LNCAP (cell line): ENCODE measurements around the gene PEG3.

Experiments
- CTCF ChIP-seq: fragments of 450-650 bp; IDR thresholded peaks from 2 replicates; pipeline ENCODE4 v1.5.1; 2017; ENCODE audit warnings: mild to moderate bottlenecking

The PEG3 gene

DNA sequence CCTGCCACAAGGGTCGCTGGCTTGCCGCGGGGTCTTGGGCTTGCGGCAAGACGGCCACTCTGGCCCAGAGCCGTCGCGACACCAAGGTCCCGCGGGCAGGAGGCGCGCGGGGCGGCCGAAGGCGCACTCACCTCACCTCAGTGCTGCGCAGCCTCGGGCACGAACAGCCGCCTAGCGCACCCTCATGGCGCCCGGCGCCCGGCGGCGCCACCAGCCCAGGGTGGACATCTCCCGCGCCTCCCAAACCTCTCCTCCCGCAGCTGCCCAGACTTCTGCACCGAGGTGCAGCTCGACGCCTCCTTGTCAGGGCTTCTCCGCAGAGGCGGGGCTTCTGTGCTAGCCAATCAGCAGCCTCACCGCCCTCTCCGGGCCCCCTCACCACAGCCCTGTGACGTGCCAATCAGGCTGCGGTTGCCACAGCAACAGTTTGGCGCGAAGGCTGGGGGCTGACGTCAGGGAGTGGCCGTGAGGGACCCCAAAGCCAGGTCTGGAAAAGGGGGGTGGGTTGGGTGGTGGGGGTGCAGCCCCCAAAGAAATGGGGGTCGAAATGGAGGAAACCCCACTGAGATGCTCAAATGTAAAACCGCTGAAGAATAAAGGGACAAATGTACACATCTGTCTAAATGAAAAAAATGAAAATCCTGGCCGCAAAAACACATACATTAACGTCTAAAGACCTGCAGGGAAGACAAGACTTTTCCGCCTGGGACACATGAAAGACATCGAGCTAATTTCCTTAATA lies at the start of gene PEG3, which contains the start of gene ZIM2:
TSS of gene PEG3 (minus strand) at position 276 of the 742 bp plus-strand sequence. CDS start 16,071 bp downstream, outside the sequence.
TSS of gene ZIM2 (minus strand) at position 276 of the 742 bp plus-strand sequence. CDS start 16,449 bp downstream, outside the sequence.
- no peak for TF ChIP-seq CTCF

GRCh38 chr19:56885173-56885985 lies 44.9 kb upstream of the PEG3 start:
- no peak for TF ChIP-seq CTCF

GRCh38 chr19:56884441-56884840 lies 43.9 kb upstream of the PEG3 start:
- TF ChIP-seq CTCF: no peak

DNA sequence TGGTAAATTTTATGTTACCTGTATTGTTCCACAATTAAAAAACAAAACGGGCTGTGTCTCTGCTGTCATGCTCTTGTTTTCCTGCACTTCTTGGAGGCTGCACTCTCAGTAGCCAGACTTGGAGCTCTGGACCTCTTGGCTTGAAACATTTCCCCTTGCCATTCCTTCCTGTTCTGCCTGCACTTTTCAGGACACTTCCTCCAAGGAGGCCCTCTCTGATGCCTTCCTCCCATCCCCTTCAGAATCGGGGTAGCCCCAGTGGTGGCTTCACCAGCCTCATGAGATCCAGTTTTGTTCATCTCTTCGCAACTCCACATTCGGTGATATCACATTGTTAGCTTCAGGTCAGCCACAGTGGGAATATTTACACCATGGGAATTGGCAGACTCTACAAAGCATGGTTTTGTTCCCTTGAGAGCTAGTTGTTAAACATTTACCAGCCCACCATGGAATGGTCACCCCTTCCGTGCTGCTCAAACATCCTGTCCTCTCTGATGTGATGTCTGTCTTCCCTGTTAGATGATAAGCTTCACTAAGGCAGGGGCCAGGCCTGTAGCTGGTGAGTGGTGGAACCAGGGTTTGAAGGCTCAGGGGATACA lies 40.2 kb upstream of the PEG3 start:
- TF ChIP-seq CTCF: no peak

DNA sequence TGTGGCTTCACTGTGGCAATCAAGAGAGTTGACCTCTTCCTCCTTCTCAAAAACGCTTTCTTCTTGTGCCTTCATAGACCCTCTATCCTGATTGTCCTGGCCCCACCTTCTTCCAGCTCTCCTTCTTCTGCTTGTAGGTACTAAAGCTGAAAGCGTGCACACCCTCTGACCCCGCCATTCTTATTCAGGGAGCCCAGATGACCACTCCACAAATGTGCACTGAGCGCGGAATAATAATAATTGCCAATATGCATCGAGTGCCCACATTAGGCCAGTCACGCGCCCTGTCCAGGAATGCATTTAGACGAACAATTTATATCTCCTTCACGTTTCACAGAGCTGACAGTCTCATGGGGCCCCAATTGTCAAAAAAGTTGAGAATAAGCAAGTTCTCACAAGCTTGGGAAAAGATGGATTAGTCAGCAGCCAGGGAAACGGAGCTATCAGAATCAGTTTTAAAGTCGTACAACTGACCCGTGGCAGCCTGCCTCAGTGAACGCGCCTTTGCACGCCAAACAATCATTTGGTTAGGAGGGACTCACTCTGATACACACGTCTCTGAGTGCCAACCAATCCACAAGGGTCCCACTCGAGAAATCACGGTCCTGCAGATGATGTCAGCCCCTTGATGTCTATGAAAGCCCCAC lies 36.7 kb upstream of the PEG3 start:
- TF ChIP-seq CTCF: no peak

DNA sequence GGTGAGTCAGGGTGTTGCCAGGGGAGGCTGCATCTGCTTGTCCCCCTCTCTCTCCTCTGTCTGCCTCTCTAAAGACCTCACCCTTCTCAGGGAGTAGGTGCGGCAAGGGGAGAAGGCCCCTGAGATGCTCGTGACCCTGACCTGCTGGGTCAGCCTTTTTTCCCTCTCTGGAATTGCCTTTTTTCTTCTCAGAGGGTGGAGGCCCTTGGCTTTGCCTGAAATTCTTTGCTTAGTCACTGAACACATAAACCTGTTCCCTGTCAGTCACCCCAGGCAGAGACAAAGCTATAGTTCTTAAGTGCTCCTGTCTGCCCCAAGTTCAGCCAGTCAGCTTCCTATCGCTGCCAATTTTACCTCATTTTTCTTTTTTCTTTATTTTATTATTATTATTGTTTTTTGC lies 35.2 kb upstream of the PEG3 start:
- no peak for TF ChIP-seq CTCF

DNA sequence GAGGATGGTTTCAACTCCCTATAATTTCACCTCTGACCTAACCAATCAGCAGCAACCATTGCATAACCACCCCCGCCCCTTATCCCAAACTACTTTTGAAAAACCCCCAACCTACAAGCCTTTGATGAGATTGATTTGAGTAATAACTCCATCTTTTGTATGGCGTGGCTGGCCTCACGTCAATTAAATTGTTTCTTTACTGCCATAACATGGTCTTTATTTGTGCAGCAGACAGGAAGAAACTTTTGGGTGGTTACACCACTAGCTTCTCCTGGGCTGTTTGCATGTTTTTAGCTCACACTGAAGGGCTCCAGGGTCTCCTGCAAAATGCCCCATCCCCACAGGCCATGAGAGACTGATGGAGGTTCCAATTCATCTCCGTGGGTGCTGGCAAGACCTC lies 34.0 kb upstream of the PEG3 start:
- no peak for TF ChIP-seq CTCF
